H9 (cell line): ENCODE results near the gene ABCG1. TPM values are rescaled to one million over a fixed set of nuclear protein-coding genes. Genes with fewer than 3 reads are reported as not detected.

ENCODE experiments used
- DNase-seq: peaks from one replicate; pipeline ENCODE4 v3.0.0-alpha.2; 2017
- H2AFZ ChIP-seq: one replicate; pipeline ENCODE4 v1.6.1; 2013; ENCODE audit warnings: mild to moderate bottlenecking, low read length, control low read depth, moderate library complexity
- H2AK5ac ChIP-seq: 2 replicates; pipeline ENCODE4 v1.6.1; 2013; ENCODE audit warnings: low read length, control low read depth, mixed read lengths; ENCODE audit not compliant: insufficient read length
- H2BK120ac ChIP-seq: one replicate; pipeline ENCODE4 v1.6.1; 2013; ENCODE audit warnings: low read depth, mild to moderate bottlenecking, low read length, control low read depth, inconsistent platforms; ENCODE audit not compliant: poor library complexity, severe bottlenecking
- H2BK12ac ChIP-seq: 2 replicates; pipeline ENCODE4 v1.6.1; 2013; ENCODE audit warnings: low read length, control low read depth, mixed read lengths, low read depth; ENCODE audit not compliant: insufficient read length
- H2BK15ac ChIP-seq: 2 replicates; pipeline ENCODE4 v1.6.1; 2013; ENCODE audit warnings: low read depth, low read length, control low read depth
- H2BK20ac ChIP-seq: one replicate; pipeline ENCODE4 v1.6.1; 2013; ENCODE audit warnings: low read depth, mild to moderate bottlenecking, low read length, control low read depth, inconsistent platforms; ENCODE audit not compliant: poor library complexity, severe bottlenecking
- H2BK5ac ChIP-seq: 2 replicates; pipeline ENCODE4 v1.6.1; 2013; ENCODE audit warnings: low read length, control low read depth, mixed read lengths; ENCODE audit not compliant: insufficient read length
- H3K14ac ChIP-seq: 2 replicates; pipeline ENCODE4 v1.6.1; 2013; ENCODE audit warnings: low read length, control low read depth; ENCODE audit not compliant: insufficient read depth
- H3K18ac ChIP-seq: 2 replicates; pipeline ENCODE4 v1.6.1; 2013; ENCODE audit warnings: low read depth, mild to moderate bottlenecking, mixed read lengths, low read length, control low read depth; ENCODE audit not compliant: insufficient read length
- H3K23ac ChIP-seq: 2 replicates; pipeline ENCODE4 v1.6.1; 2013; ENCODE audit warnings: low read length, control low read depth, mixed read lengths, low read depth; ENCODE audit not compliant: insufficient read length
- H3K23me2 ChIP-seq: 2 replicates; pipeline ENCODE4 v1.6.1; 2013; ENCODE audit warnings: low read depth, mild to moderate bottlenecking, mixed read lengths, low read length, control low read depth; ENCODE audit not compliant: insufficient read length, poor library complexity, severe bottlenecking
- H3K27ac ChIP-seq: 2 replicates; pipeline ENCODE4 v1.5.1; 2013; ENCODE audit warnings: low read length, control low read depth, mixed read lengths, low read depth; ENCODE audit not compliant: insufficient read length
- H3K27me3 ChIP-seq: 2 replicates; pipeline ENCODE4 v1.6.1; 2013; ENCODE audit warnings: low read length, control low read depth, inconsistent platforms; ENCODE audit not compliant: insufficient read depth
- H3K4ac ChIP-seq: 2 replicates; pipeline ENCODE4 v1.6.1; 2013; ENCODE audit warnings: low read depth, mild to moderate bottlenecking, control low read depth, inconsistent platforms, low read length, moderate library complexity
- H3K4me1 ChIP-seq: 2 replicates; pipeline ENCODE4 v1.6.1; 2013; ENCODE audit warnings: low read length, control low read depth, inconsistent platforms; ENCODE audit not compliant: insufficient read depth
- H3K4me2 ChIP-seq: 2 replicates; pipeline ENCODE4 v1.6.1; 2013; ENCODE audit warnings: low read length, control low read depth, mixed read lengths; ENCODE audit not compliant: insufficient read length, insufficient read depth
- H3K56ac ChIP-seq: 2 replicates; pipeline ENCODE4 v1.6.1; 2013; ENCODE audit warnings: low read depth, mild to moderate bottlenecking, mixed read lengths, low read length, control low read depth; ENCODE audit not compliant: insufficient read length
- H3K79me1 ChIP-seq: 2 replicates; pipeline ENCODE4 v1.6.1; 2013; ENCODE audit warnings: low read depth, mild to moderate bottlenecking, moderate library complexity, low read length, control low read depth, inconsistent platforms; ENCODE audit not compliant: insufficient read depth, poor library complexity, severe bottlenecking
- H3K79me2 ChIP-seq: 2 replicates; pipeline ENCODE4 v1.6.1; 2013; ENCODE audit warnings: low read length, control low read depth, inconsistent platforms; ENCODE audit not compliant: insufficient read depth
- H3K9ac ChIP-seq: 2 replicates; pipeline ENCODE4 v1.6.1; 2013; ENCODE audit warnings: low read length, control low read depth, mixed read lengths; ENCODE audit not compliant: insufficient read length; ENCODE audit errors: extremely low read depth
- H3K9me3 ChIP-seq: one replicate; pipeline ENCODE4 v1.6.1; 2013; ENCODE audit warnings: low read depth, low read length, inconsistent platforms; ENCODE audit not compliant: control insufficient read depth
- H3T11ph ChIP-seq: one replicate; pipeline ENCODE4 v1.6.1; 2013; ENCODE audit warnings: mild to moderate bottlenecking, low read length, control low read depth, inconsistent platforms
- H4K20me1 ChIP-seq: one replicate; pipeline ENCODE4 v1.6.1; 2013; ENCODE audit not compliant: control insufficient read depth, insufficient read length, insufficient read depth
- H4K5ac ChIP-seq: 2 replicates; pipeline ENCODE4 v1.6.1; 2013; ENCODE audit warnings: low read depth, mild to moderate bottlenecking, mixed read lengths, low read length, control low read depth; ENCODE audit not compliant: insufficient read length
- H4K8ac ChIP-seq: replicated peaks from 2 replicates; pipeline ENCODE4 v1.6.1; 2013; ENCODE audit warnings: low read length, control low read depth, mixed read lengths, low read depth; ENCODE audit not compliant: insufficient read length
- H4K91ac ChIP-seq: 2 replicates; pipeline ENCODE4 v1.6.1; 2013; ENCODE audit warnings: low read depth, mild to moderate bottlenecking, moderate library complexity, mixed read lengths, low read length, control low read depth; ENCODE audit not compliant: insufficient read length
- H3K27ac Mint-ChIP-seq, 3 experiments: 2 replicates in 2 of 3; 3 replicates in 1 of 3; pipeline ENCODE4 v1.8.0; 2020 to 2021; ENCODE audit warnings: mixed read lengths in 3 of 3, mild to moderate bottlenecking in 1 of 3, moderate library complexity in 1 of 3
- H3K27me3 Mint-ChIP-seq: 2 replicates; pipeline ENCODE4 v1.8.0; 2021; ENCODE audit warnings: low read depth, mild to moderate bottlenecking, moderate library complexity, mixed read lengths
- H3K36me3 Mint-ChIP-seq, 3 experiments: 2 replicates in 2 of 3; 3 replicates in 1 of 3; pipeline ENCODE4 v1.8.0; 2020 to 2021; ENCODE audit warnings: low read depth in 3 of 3, mixed read lengths in 3 of 3; ENCODE audit not compliant: insufficient read depth in 1 of 3
- H3K4me1 Mint-ChIP-seq, 2 experiments: 2 replicates each; pipeline ENCODE4 v1.8.0; 2020; ENCODE audit warnings: mixed read lengths in 2 of 2
- H3K4me3 Mint-ChIP-seq, 2 experiments: 2 replicates in 1 of 2; 3 replicates in 1 of 2; pipeline ENCODE4 v1.8.0; 2020 to 2021; ENCODE audit warnings: mild to moderate bottlenecking in 2 of 2, mixed read lengths in 2 of 2, moderate library complexity in 1 of 2
- H3K9me3 Mint-ChIP-seq, 2 experiments: 2 replicates in 1 of 2; 3 replicates in 1 of 2; pipeline ENCODE4 v1.8.0; 2020; ENCODE audit warnings: mild to moderate bottlenecking in 2 of 2, mixed read lengths in 2 of 2, moderate library complexity in 1 of 2
- CTCF ChIP-seq: fragments of 200-600 bp; sonication (generic); conservative IDR thresholded peaks from 3 replicates; pipeline ENCODE4 v1.8.0; 2021; ENCODE audit warnings: antibody characterized with exemption, mild to moderate bottlenecking
- WGBS: extraction: QIAGEN DNeasy Blood & Tissue Kit; methylation state at CpG from one replicate; pipeline ENCODE4 v1.1.7; 2013; ENCODE audit warnings: missing lambda C conversion rate, low lambda C conversion rate, mixed read lengths; ENCODE audit not compliant: insufficient read length; ENCODE audit errors: extremely low coverage; 5-methylcytosine and 5-hydroxymethylcytosine counted together
- total RNA-seq: library from RNA; stranded (reverse); gene quantifications from 2 replicates; pipeline ENCODE4 v1.2.1, GENCODE V29; 2021

Gene ABCG1
- total RNA-seq, 1 experiment from 2014 or later, result 0.83 TPM

GRCh38 chr21:42207426-42207825 is 11.5 kb upstream of the ABCG1 start:
- no peak overlapping the region for H2BK12ac ChIP-seq
- H4K5ac ChIP-seq, result no peak overlapping the region
- no peak overlapping the region for H2BK5ac ChIP-seq
- no peaks in the 10 kb centered on the region for H3K23me2 ChIP-seq
- WGBS, result no CpG with 5 or more reads among the region's 2 CpGs
- Mint-ChIP-seq H3K36me3 (peaks cover 2 to 7% (median 2%) of the 10 kb centered on the region in 3 experiments; a peak in 3 of 7 replicates), H3K27me3 (peaks cover 32% of the 10 kb centered on the region), H3K27ac (no peak overlapping the region), H3K4me3 (no peak overlapping the region), H3K9me3 (peaks cover 11 to 16% of the 10 kb centered on the region in 2 experiments), H3K4me1 (peaks cover 12 to 22% of the 10 kb centered on the region in 2 experiments)
- no peak overlapping the region for H2AK5ac ChIP-seq
- H3K56ac ChIP-seq, result no peak overlapping the region
- H3T11ph ChIP-seq, result no peak overlapping the region
- no peak overlapping the region for H2AFZ ChIP-seq
- no peaks in the 10 kb centered on the region for H3K79me2 ChIP-seq
- H3K9ac ChIP-seq, result no peak overlapping the region
- no peak overlapping the region for H2BK120ac ChIP-seq
- H3K4ac ChIP-seq, result no peak overlapping the region
- H4K20me1 ChIP-seq, result no peaks in the 10 kb centered on the region
- H3K27ac ChIP-seq, result no peak overlapping the region
- no peak for TF ChIP-seq CTCF
- no peak overlapping the region for H3K23ac ChIP-seq
- H3K4me2 ChIP-seq, result no peak overlapping the region
- no peaks in the 10 kb centered on the region for H3K27me3 ChIP-seq
- no peak overlapping the region for H2BK15ac ChIP-seq
- DNase-seq, result no peak
- H2BK20ac ChIP-seq, result no peak overlapping the region
- no peaks in the 10 kb centered on the region for H3K79me1 ChIP-seq
- H3K4me1 ChIP-seq, result no peaks in the 10 kb centered on the region
- H3K14ac ChIP-seq, result no peak overlapping the region
- no peak overlapping the region for H4K91ac ChIP-seq
- no peak overlapping the region for H4K8ac ChIP-seq
- no peaks in the 10 kb centered on the region for H3K9me3 ChIP-seq
- no peak overlapping the region for H3K18ac ChIP-seq
